ENCODE data around the gene TEX44.

- TF ChIP-seq POLR2A (IDR thresholded peaks at IDR 0.05; ENCODE audit: low read depth, low read length) (no peak), POLR2AphosphoS5 (IDR thresholded peaks at IDR 0.05; ENCODE audit: low read depth, low read length) (no peak)
Measured at GRCh38 chr2:231633241-231633976, 40.7 kb downstream of the TEX44 start.

Measured in GM12892 (cell line).